TTC549 (cell line): ENCODE results near the gene TREML4.
"Not testable (repeated sequence)": the region's sequence is repeated elsewhere in the genome, so short reads cannot be mapped to it uniquely, and the experiment has no call there.

Source experiments
- FAIRE-seq: peaks from 2 replicates; lab custom pipeline; 2012; peaks lifted over from hg19 to GRCh38; lab: Jason Lieb, UNC

Gene TREML4

GRCh38 chr6:41208439-41209106 is 19.6 kb upstream of the TREML4 start:
- FAIRE-seq, result no peak

DNA sequence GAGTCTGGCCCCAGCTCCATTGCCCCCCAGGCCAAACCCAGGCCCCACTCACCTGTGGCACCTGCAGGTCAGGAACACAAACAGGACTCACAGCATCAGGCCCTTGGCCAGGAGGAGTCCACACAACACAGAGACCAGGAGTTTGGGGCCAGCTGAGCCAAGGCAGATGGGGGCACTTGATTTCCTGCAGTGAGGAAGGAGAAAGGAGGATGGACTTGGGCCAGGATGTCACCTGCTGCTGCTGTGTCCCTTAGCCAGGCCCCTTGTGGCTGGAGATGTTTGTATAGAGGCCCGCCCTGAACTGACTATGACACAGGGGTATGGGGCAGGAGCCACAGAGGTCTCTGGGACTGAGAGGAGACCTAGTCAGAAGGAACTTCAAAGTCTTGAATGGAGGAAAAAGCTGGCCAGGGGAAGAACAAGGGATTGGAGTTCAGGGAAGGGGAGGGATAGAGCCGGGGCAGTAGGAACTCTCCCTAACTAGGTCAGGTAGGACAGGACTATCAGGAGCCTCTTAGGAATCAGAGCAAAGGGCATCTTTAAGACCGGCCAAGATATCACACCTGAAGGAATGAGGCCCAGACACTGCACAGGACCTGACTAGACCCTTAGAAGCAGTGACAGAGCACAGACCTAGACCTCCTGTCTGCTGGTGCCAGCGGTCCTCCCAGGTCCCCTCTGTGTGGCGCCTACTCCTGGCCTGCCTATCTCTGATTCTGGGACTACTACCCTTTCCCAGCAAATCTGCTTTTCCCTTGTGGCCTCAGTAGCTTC is 18.4 kb upstream of the TREML4 start:
- FAIRE-seq, result no peak

DNA sequence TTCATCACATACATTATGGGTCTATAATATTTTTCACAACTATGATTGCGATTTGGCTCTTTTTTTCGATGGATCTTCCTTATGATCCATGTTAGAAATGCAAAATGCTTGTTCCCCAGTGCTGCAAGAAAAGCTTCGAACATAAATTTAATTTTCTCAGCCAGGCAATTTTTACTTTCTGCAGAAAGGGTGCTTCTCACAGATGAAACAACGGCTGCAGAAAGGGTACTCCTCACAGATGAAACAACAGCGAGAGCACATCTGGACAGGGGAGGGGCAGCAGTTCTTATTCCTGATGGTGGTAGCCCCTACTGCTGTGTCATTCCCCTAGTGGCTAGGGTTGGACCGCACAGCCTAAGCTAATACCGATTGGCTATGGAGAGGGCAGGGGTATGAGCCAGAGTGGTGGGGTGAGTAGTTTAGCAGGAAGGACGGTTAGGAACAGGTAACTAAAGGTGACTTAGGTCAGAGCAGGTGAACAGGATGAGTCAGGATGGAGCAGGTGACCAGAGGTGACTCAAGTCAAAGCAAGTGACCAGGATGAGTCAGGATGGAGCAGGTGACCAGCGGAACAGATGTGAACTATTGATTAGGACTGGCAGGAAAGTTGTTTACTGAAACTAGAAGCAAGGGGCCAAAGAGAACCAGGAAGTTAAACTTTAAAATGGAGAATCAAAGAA is 13.4 kb upstream of the TREML4 start:
- FAIRE-seq, result no peak

DNA sequence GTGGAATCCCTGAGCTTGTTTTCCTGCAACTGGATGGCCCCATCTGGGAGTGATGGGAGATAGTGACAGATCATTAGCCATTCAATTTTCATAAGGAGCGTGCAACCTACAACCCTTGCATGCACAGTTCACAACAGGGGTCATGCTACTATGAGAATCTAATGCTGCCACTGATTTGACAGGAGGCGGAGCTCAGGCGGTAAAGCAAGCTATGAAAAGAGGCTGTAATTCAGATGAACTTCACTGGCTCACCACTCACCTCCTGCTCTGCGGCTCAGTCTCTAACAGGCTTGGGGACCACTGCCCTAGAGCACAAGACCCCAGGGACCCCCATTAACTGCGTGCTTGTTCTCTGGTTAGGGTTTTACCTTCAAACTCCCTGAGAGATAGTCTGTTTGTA is 12.4 kb upstream of the TREML4 start:
- no peak for FAIRE-seq

DNA sequence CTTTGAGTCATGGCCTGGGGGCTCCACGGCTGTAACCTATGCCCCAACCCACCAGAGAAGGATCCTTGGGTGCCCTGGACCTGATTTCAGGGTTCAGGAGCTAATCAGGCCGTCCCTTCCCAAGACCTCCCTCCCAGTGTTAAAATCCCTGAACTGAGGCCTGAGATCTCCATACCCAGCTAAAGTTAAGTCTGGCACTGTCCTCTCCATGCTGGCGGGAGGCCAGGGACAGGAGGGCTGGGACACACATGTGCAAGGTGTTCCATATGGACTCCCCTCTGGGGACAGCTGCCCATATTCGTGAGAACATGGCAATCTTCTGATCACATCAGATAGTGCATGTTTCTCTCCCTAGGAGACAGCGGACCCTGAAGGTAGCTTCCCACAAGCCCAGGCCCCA is 11.5 kb upstream of the TREML4 start:
- no peak for FAIRE-seq

DNA sequence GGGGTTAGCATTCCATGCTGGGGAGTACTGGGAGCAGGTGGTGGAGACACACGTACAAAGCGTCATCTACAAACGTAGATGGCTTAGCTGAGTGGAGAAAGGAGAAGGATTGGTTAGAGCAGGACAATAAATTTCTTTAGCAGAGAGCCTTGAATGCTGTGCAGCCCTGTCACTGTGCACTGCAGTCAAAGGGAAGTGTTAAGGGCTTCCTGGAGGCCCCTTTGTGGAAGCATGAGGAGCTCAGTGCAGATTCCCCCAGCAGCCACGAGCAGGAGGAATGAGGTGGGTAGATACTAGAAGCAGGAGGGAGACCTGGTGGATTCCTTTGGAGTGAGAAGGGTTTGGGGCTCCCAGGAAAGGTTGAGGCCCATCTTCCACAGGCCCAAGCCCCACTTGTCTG is 6.1 kb upstream of the TREML4 start:
- no peak for FAIRE-seq

DNA sequence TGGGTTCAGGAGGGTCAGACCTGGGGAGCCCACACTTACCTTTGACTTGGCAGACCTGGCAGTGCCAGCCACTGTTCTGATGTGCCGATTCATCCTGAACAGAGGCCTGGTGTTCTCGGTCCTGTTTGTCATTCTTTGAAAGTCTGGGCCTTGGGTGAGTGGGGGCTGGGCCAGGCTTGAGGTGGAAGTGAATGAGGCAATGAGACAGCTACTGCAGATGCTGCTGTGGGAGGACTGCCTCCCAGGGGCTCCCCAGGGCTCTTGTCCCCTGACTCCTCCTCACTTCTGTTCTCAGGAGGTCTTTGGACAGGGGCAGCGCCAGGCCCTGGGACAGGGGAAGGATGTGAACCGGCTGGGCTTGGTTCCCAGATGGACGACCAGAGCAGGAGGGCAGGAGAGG is 5.6 kb upstream of the TREML4 start:
- FAIRE-seq, result no peak

GRCh38 chr6:41224800-41225199 is 3.3 kb upstream of the TREML4 start:
- no peak for FAIRE-seq

DNA sequence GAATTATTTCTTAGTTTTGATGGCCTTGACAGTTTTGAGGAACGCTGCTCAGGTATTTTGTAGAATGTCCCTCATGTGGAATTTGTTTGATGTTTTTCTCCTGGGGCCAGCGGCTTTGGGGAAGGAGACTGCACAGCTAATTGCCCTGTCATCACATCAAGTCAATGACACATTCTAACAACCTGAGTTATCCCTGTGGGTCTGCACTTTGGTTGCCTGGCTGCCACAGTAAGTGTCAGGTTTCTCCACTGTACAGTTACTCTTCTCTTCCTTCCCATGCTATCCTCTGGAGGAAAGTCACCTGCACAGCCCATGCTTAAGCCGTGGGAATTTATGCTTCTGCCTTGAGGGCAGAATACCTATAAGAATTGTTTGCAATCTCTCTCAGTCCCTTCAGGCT is 1.4 kb upstream of the TREML4 start:
- FAIRE-seq, result no peak

DNA sequence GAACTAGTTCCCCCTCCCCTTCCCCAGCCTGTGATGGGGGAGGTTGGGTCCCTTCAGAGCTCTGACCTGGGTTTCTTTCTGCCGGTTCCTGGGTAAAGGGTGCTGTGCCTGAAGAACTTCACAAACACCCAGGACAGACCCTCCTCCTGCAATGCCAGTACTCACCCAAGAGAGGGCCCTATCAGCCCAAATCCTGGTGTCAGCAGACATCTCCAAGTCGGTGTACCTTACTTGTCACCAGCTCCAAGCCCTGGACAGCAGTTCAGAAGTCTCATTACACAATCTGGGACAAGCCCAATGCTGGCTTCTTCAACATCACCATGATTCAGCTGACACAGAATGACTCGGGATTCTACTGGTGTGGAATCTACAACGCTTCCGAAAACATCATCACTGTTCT is 467 bp downstream of the TREML4 start:
- no peak for FAIRE-seq

GRCh38 chr6:41229721-41230120 is 1.6 kb downstream of the TREML4 start:
- FAIRE-seq, result no peak

GRCh38 chr6:41231246-41231645 is 3.1 kb downstream of the TREML4 start:
- no peak for FAIRE-seq

GRCh38 chr6:41232667-41233066 is 4.5 kb downstream of the TREML4 start:
- FAIRE-seq, result no peak

- no peak for FAIRE-seq
Observed at GRCh38 chr6:41236276-41236675, 8.1 kb downstream of the TREML4 start.

DNA sequence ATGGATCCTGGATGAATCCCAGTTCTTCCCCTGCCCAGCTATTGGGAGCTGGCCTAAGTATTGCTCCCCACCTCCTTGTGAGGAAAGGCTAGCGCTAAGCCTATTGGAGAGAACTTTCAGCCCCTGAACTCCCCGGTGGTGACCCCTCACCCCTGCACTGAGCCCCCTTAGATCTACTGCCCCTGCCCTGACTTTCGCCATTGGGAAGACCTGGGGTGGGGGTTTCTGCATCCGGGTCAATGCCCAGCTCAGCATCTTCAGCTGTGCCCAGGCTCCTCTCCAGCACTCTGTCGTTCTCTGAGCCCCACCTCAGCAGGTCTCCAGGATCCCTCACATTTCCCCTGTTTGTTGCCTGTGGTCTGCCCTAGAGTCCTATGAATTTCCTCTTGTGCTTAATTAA is 9.0 kb downstream of the TREML4 start:
- FAIRE-seq, result no peak

GRCh38 chr6:41239467-41240159 is 11.5 kb downstream of the TREML4 start:
- no peak for FAIRE-seq

- not testable (repeated sequence) for FAIRE-seq
Observed at GRCh38 chr6:41246529-41246928, 18.4 kb downstream of the TREML4 start.

- FAIRE-seq, result no peak
Observed at GRCh38 chr6:41247288-41247865, 19.2 kb downstream of the TREML4 start.

DNA sequence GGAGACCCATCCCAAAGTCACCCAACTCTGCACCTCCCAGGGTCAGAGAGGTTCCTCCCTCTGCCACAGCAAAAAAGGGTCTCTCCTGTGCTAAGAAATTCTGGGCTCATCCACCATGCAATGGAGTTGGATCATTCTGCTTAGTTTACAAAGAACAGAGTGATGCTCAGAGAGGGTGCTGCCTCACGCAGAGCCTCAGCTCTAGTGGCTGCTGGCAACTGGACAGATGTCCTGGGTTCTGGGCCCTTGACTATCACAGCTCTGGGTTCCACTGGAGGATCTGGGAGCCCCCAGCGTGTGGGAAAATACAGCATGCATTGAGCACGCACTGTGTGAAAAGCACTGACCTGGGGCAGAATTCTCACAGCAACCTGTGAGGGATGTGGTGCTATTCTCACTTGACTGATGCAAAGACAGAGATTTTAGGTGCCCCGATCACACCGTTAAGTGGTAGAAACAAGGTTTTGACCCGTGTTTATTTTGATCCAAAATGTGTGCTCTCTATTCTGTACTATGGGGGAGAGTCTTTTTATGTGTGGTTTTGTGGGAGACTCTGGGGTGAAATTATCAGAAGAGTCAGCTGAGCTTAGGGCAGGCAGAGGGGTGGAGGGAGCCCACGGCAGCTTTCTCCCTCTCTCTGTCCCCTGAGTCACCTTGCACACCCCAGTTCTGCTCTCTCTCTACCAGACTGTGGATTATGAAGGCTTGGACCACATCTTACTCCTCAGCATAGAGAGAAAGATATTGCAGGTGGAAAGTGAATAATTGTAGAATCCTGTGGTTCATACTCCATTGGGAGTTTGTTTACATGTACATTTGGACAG is 19.9 kb downstream of the TREML4 start:
- no peak for FAIRE-seq

- no peak for FAIRE-seq
Observed at GRCh38 chr6:41252401-41253169, 24.4 kb downstream of the TREML4 start.

GRCh38 chr6:41255110-41255509 is 27.0 kb downstream of the TREML4 start:
- FAIRE-seq, result no peak
